HFFc6 (cell line): ENCODE data around the gene C19orf12. TPM values are rescaled to one million over a fixed set of nuclear protein-coding genes. Genes with fewer than 3 reads are reported as not detected.
A peak's percentile ranks its signal among the peaks of the same experiment; 100 is the strongest.

ENCODE experiments used
- DNase-seq: peaks from one replicate; pipeline ENCODE4 v3.0.0-alpha.2; 2018
- H3K27ac Mint-ChIP-seq: 2 replicates; pipeline ENCODE4 v1.8.0; 2020; ENCODE audit warnings: mild to moderate bottlenecking, mixed read lengths
- H3K27me3 Mint-ChIP-seq: 2 replicates; pipeline ENCODE4 v1.8.0; 2021; ENCODE audit warnings: mild to moderate bottlenecking, moderate library complexity, mixed read lengths; ENCODE audit not compliant: insufficient read depth
- H3K36me3 Mint-ChIP-seq: 2 replicates; pipeline ENCODE4 v1.8.0; 2021; ENCODE audit warnings: low read depth, mixed read lengths
- H3K4me1 Mint-ChIP-seq: 2 replicates; pipeline ENCODE4 v1.8.0; 2020; ENCODE audit warnings: low read depth, mixed read lengths
- H3K4me3 Mint-ChIP-seq: 2 replicates; pipeline ENCODE4 v1.8.0; 2020; ENCODE audit warnings: mild to moderate bottlenecking, moderate library complexity, mixed read lengths
- H3K9me3 Mint-ChIP-seq: 2 replicates; pipeline ENCODE4 v1.8.0; 2020; ENCODE audit warnings: mild to moderate bottlenecking, mixed read lengths
- total RNA-seq, 6 experiments: library from RNA; stranded (reverse); fragmentation: NEBNext Ultra II Directional; extraction: Animal tissue kit (Norgen Biotek cat#: 25700); gene quantifications; 2 replicates in 1 of 6; 3 replicates in 5 of 6; pipeline ENCODE4 v1.2.3, GENCODE V29; 2021
- TF ChIP-seq, protein P1 (sequence below): fragments of 200-600 bp; sonication (generic); IDR thresholded peaks from 2 replicates; pipeline ENCODE4 v1.5.0; 2021; ENCODE audit warnings: antibody characterized with exemption, mild to moderate bottlenecking

C19orf12 gene
- total RNA-seq, 6 experiments from 2014 or later = 23.3 to 32.7 (median 24.7) TPM

DNA sequence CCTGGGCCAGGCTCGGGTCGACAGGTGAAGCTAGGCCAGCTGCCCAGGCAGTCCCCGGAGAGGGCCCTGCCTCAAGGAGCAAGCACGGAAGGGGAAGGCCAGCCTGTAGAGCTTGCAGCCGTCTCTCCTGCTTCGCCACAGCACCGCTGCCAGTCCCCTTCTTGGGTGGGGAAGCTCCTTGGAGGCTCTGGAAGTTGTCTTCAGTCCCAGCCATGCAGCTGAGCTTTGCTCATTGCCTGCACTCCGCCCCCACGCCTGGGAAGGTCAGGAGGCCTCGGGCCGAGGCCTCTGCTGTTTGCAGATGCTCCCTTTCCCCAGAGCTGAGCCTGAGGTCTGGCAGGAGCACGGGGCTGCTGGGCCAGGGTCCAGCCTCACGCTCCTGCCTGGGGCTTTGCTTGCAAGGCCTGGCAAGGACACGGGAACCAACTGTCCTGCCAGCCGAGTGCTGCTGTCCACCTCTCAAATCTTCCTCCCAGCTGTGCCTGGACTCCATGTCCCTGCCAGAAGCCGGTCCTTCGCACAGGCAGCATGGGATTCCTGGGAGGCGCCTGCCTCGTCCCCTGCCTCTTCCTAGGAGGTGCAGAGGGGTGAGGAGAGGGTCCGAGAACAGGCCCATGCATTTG, 36.5 kb downstream of the C19orf12 start:
- H3K27me3 Mint-ChIP-seq = no peaks in the 10 kb centered on the region; the same call in 1 of the 2 replicates
- no peak overlapping the region for H3K27ac Mint-ChIP-seq
- TF ChIP-seq, protein P1, sequence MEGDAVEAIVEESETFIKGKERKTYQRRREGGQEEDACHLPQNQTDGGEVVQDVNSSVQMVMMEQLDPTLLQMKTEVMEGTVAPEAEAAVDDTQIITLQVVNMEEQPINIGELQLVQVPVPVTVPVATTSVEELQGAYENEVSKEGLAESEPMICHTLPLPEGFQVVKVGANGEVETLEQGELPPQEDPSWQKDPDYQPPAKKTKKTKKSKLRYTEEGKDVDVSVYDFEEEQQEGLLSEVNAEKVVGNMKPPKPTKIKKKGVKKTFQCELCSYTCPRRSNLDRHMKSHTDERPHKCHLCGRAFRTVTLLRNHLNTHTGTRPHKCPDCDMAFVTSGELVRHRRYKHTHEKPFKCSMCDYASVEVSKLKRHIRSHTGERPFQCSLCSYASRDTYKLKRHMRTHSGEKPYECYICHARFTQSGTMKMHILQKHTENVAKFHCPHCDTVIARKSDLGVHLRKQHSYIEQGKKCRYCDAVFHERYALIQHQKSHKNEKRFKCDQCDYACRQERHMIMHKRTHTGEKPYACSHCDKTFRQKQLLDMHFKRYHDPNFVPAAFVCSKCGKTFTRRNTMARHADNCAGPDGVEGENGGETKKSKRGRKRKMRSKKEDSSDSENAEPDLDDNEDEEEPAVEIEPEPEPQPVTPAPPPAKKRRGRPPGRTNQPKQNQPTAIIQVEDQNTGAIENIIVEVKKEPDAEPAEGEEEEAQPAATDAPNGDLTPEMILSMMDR = no peak
- H3K4me3 Mint-ChIP-seq = no peak overlapping the region
- H3K9me3 Mint-ChIP-seq = no peaks in the 10 kb centered on the region
- no peak for DNase-seq
- no peaks in the 10 kb centered on the region for H3K4me1 Mint-ChIP-seq
- H3K36me3 Mint-ChIP-seq = no peaks in the 10 kb centered on the region

GRCh38 chr19:29677001-29677817, 37.9 kb downstream of the C19orf12 start:
- Mint-ChIP-seq H3K36me3 (no peaks in the 10 kb centered on the region), H3K4me1 (no peaks in the 10 kb centered on the region), H3K27me3 (no peaks in the 10 kb centered on the region), H3K27ac (no peak overlapping the region), H3K4me3 (no peak overlapping the region), H3K9me3 (no peaks in the 10 kb centered on the region)
- TF ChIP-seq, protein P1 = 0 out of 2 replicates have a peak, but pooled peaks have one; percentile 14
- DNase-seq = no peak

DNA sequence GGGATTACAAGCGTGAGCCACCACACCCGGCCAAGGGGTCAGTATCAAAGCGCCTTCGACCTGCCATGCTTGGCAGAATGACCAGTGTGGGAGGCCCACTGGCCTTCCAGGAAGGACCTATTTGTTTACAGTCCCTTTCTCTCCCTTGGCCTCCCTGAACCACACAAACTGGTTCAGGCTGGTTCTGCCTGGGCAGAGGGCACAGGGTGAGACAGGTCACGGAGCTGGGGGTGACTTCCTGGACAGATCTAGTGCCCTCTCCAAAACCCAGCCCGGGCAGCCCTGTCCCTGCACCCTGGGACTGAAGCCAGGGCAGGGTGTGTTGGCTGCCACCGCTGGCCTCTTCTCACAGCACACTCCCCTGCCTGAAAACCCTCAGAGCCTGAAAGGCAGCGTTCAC, 38.5 kb downstream of the C19orf12 start:
- Mint-ChIP-seq H3K27me3 (no peaks in the 10 kb centered on the region), H3K36me3 (no peaks in the 10 kb centered on the region), H3K9me3 (no peaks in the 10 kb centered on the region), H3K4me3 (no peak overlapping the region), H3K27ac (no peak overlapping the region), H3K4me1 (peaks cover 3% of the 10 kb centered on the region; the same call in 1 of the 2 replicates)
- TF ChIP-seq, protein P1 = no peak
- DNase-seq = no peak

- Mint-ChIP-seq H3K27ac (no peak overlapping the region), H3K9me3 (no peaks in the 10 kb centered on the region), H3K27me3 (no peaks in the 10 kb centered on the region), H3K4me1 (peaks cover 9% of the 10 kb centered on the region; the same call in 1 of the 2 replicates), H3K36me3 (0 out of 2 replicates have a peak, but pooled peaks cover 5% of the 10 kb centered on the region), H3K4me3 (no peak overlapping the region)
- TF ChIP-seq, protein P1 = no peak
- no peak for DNase-seq
Measured at GRCh38 chr19:29675650-29676186, 39.3 kb downstream of the C19orf12 start.

DNA sequence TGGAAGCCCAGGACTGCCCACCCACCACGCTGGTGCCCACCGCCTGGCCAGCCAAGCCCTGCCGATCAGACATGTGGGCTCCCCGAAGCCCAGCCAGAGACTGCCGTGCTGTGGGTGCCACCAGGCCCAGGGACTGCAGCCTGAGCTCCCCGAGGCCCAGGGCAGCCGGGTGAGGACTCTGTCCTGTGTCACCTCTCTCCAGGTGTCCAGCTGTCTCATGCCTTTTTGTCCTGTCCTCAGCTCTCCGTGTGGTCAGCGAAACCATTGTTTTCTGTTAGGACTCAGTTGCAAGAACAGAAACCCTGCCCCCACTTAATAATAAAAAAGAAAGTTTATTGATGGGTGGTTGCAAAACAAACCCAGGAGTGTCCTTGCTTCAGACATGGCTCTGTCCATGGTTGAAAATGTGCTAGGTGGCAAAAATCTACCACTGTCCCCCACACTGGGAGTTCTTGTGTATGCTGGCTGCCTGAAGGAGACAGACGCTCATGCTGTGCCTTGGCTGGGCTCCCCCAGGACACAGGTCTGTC, 39.9 kb downstream of the C19orf12 start:
- no peak overlapping the region for H3K4me3 Mint-ChIP-seq
- H3K4me1 Mint-ChIP-seq = peaks cover 9% of the 10 kb centered on the region; the same call in 1 of the 2 replicates
- TF ChIP-seq, protein P1 = no peak
- 0 out of 2 replicates have a peak, but pooled peaks cover 5% of the 10 kb centered on the region for H3K36me3 Mint-ChIP-seq
- no peak for DNase-seq
- H3K27ac Mint-ChIP-seq = no peak overlapping the region
- no peaks in the 10 kb centered on the region for H3K9me3 Mint-ChIP-seq
- H3K27me3 Mint-ChIP-seq = no peaks in the 10 kb centered on the region
